Neuron (in vitro differentiated cells): ENCODE measurements around the gene CNTN5.

ENCODE experiments used
- H2AFZ ChIP-seq: one replicate; pipeline ENCODE4 v1.6.1; 2013; ENCODE audit warnings: low read depth, mild to moderate bottlenecking, inconsistent platforms, low read length, moderate library complexity
- H3K27me3 ChIP-seq: one replicate; pipeline ENCODE4 v1.6.1; 2013; ENCODE audit warnings: low read length; ENCODE audit not compliant: insufficient read depth
- H3K36me3 ChIP-seq: one replicate; pipeline ENCODE4 v1.6.1; 2013; ENCODE audit warnings: low read length; ENCODE audit not compliant: insufficient read depth
- H3K4me1 ChIP-seq: one replicate; pipeline ENCODE4 v1.6.1; 2013; ENCODE audit warnings: low read length; ENCODE audit not compliant: insufficient read depth
- H3K4me3 ChIP-seq: 2 replicates; pipeline ENCODE4 v1.5.1; 2013; ENCODE audit warnings: mild to moderate bottlenecking, low read length, moderate library complexity
- H3K9me3 ChIP-seq: one replicate; pipeline ENCODE4 v1.6.1; 2013; ENCODE audit warnings: low read length

Gene CNTN5

GRCh38 chr11:99645934-99646333 is 625.2 kb downstream of the CNTN5 start:
- no peaks in the 10 kb centered on the region for H3K9me3 ChIP-seq
- H3K4me3 ChIP-seq = no peak overlapping the region
- no peaks in the 10 kb centered on the region for H3K27me3 ChIP-seq
- no peaks in the 10 kb centered on the region for H3K36me3 ChIP-seq
- H2AFZ ChIP-seq = no peak overlapping the region
- no peaks in the 10 kb centered on the region for H3K4me1 ChIP-seq

GRCh38 chr11:99670067-99670676 is 649.4 kb downstream of the CNTN5 start:
- Histone ChIP-seq H3K4me1 (no peaks in the 10 kb centered on the region), H2AFZ (no peak overlapping the region), H3K36me3 (no peaks in the 10 kb centered on the region), H3K27me3 (no peaks in the 10 kb centered on the region), H3K9me3 (no peaks in the 10 kb centered on the region), H3K4me3 (no peak overlapping the region)

- H3K36me3 ChIP-seq = no peaks in the 10 kb centered on the region
- H3K9me3 ChIP-seq = no peaks in the 10 kb centered on the region
- no peaks in the 10 kb centered on the region for H3K27me3 ChIP-seq
- H3K4me3 ChIP-seq = no peak overlapping the region
- H3K4me1 ChIP-seq = no peaks in the 10 kb centered on the region
- no peak overlapping the region for H2AFZ ChIP-seq
These were observed 651.2 kb downstream of the CNTN5 start for GRCh38 chr11:99671808-99672409.

- no peaks in the 10 kb centered on the region for H3K36me3 ChIP-seq
- no peak overlapping the region for H3K4me3 ChIP-seq
- no peaks in the 10 kb centered on the region for H3K27me3 ChIP-seq
- H2AFZ ChIP-seq = no peak overlapping the region
- no peaks in the 10 kb centered on the region for H3K4me1 ChIP-seq
- no peaks in the 10 kb centered on the region for H3K9me3 ChIP-seq
These were observed 655.5 kb downstream of the CNTN5 start for GRCh38 chr11:99676292-99676691.

GRCh38 chr11:99682171-99682570 is 661.4 kb downstream of the CNTN5 start:
- Histone ChIP-seq H3K36me3 (no peaks in the 10 kb centered on the region), H3K4me3 (no peak overlapping the region), H3K27me3 (no peaks in the 10 kb centered on the region), H3K9me3 (no peaks in the 10 kb centered on the region), H3K4me1 (no peaks in the 10 kb centered on the region), H2AFZ (no peak overlapping the region)

GRCh38 chr11:99682646-99683045 is 661.9 kb downstream of the CNTN5 start:
- no peak overlapping the region for H2AFZ ChIP-seq
- H3K4me1 ChIP-seq = no peaks in the 10 kb centered on the region
- H3K27me3 ChIP-seq = no peaks in the 10 kb centered on the region
- no peaks in the 10 kb centered on the region for H3K36me3 ChIP-seq
- H3K9me3 ChIP-seq = no peaks in the 10 kb centered on the region
- H3K4me3 ChIP-seq = no peak overlapping the region

- H3K4me3 ChIP-seq = no peak overlapping the region
- H3K36me3 ChIP-seq = no peaks in the 10 kb centered on the region
- H3K9me3 ChIP-seq = no peaks in the 10 kb centered on the region
- no peak overlapping the region for H2AFZ ChIP-seq
- H3K27me3 ChIP-seq = no peaks in the 10 kb centered on the region
- H3K4me1 ChIP-seq = no peaks in the 10 kb centered on the region
These were observed 663.2 kb downstream of the CNTN5 start for GRCh38 chr11:99683933-99684332.

GRCh38 chr11:99686838-99687237 is 666.1 kb downstream of the CNTN5 start:
- H3K36me3 ChIP-seq = no peaks in the 10 kb centered on the region
- no peak overlapping the region for H3K4me3 ChIP-seq
- no peaks in the 10 kb centered on the region for H3K9me3 ChIP-seq
- no peaks in the 10 kb centered on the region for H3K4me1 ChIP-seq
- no peak overlapping the region for H2AFZ ChIP-seq
- no peaks in the 10 kb centered on the region for H3K27me3 ChIP-seq

GRCh38 chr11:99687320-99687719 is 666.6 kb downstream of the CNTN5 start:
- no peaks in the 10 kb centered on the region for H3K27me3 ChIP-seq
- no peak overlapping the region for H3K4me3 ChIP-seq
- H3K9me3 ChIP-seq = no peaks in the 10 kb centered on the region
- H3K36me3 ChIP-seq = no peaks in the 10 kb centered on the region
- H2AFZ ChIP-seq = no peak overlapping the region
- H3K4me1 ChIP-seq = no peaks in the 10 kb centered on the region

- Histone ChIP-seq H3K4me1 (no peaks in the 10 kb centered on the region), H3K36me3 (no peaks in the 10 kb centered on the region)
These were observed 673.3 kb downstream of the CNTN5 start for GRCh38 chr11:99693941-99694492.

GRCh38 chr11:99695106-99695505 is 674.4 kb downstream of the CNTN5 start:
- H3K36me3 ChIP-seq = no peaks in the 10 kb centered on the region

More at GRCh38 chr11:99693941-99694492, 673.3 kb downstream of the CNTN5 start:
- no peaks in the 10 kb centered on the region for H3K27me3 ChIP-seq
- H3K4me3 ChIP-seq = no peak overlapping the region
- no peaks in the 10 kb centered on the region for H3K9me3 ChIP-seq
- H2AFZ ChIP-seq = no peak overlapping the region

GRCh38 chr11:99706848-99707247 is 686.1 kb downstream of the CNTN5 start:
- H3K36me3 ChIP-seq = no peaks in the 10 kb centered on the region
- no peaks in the 10 kb centered on the region for H3K27me3 ChIP-seq
- no peak overlapping the region for H3K4me3 ChIP-seq
- H3K4me1 ChIP-seq = no peaks in the 10 kb centered on the region
- no peak overlapping the region for H2AFZ ChIP-seq
- H3K9me3 ChIP-seq = no peaks in the 10 kb centered on the region

More at GRCh38 chr11:99695106-99695505, 674.4 kb downstream of the CNTN5 start:
- H3K27me3 ChIP-seq = no peaks in the 10 kb centered on the region
- no peak overlapping the region for H2AFZ ChIP-seq
- H3K4me1 ChIP-seq = no peaks in the 10 kb centered on the region
- no peak overlapping the region for H3K4me3 ChIP-seq
- H3K9me3 ChIP-seq = no peaks in the 10 kb centered on the region

GRCh38 chr11:99708928-99709672 is 688.4 kb downstream of the CNTN5 start:
- H3K4me1 ChIP-seq = no peaks in the 10 kb centered on the region
- no peaks in the 10 kb centered on the region for H3K9me3 ChIP-seq
- H3K4me3 ChIP-seq = no peak overlapping the region
- no peak overlapping the region for H2AFZ ChIP-seq
- no peaks in the 10 kb centered on the region for H3K36me3 ChIP-seq
- H3K27me3 ChIP-seq = no peaks in the 10 kb centered on the region
